Measurements from ENCODE around the gene SIGMAR1. TPM values are rescaled to one million over a fixed set of nuclear protein-coding genes. Genes with fewer than 3 reads are reported as not detected.

Gene SIGMAR1
- total RNA-seq, 6 donors from 2014 or later: 26.7 to 52.9 (median 43.0) TPM

DNA sequence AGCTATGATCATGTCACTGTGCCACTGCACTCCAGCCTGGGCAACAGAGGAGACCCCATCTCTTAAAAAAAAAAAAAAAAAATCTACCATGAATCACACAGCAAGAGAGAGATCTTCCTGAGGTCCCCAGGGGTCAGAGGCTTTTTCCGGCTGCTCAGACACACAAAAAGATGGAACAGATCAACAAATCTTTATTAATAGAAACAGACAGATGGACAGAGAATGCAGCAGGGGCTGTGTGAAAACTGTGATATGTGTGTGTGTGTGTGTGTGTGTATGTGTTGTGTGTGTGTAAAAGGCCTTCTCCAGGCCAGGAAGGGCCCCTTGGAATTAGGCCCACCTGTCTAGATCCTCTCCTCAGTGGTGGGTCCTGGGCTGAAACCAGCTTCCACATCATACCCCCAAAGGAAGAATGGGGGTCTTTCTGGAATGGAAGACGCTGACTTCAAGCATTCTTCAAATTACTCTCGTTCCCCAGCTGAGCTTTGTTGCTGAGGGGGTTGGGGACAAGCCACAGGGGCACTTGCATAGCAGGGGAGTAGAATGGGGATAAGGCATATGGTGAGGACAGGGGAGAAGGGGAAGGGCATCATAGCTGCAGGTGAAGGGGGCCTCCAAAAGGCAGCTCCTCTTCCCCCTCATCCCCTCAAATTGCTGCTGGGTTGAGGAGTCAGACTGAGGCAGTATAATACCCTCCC, 2.9 kb downstream of the SIGMAR1 start:
- Histone ChIP-seq H3K36me3 (peaks cover 0 to 8% (median 4%) of the 10 kb centered on the region in 4 donors), H3K4me1 (peaks cover 21 to 23% (median 22%) of the 10 kb centered on the region in 4 donors), H3K4me3 (no peak overlapping the region), H3K27me3 (peaks cover 0 to 7% (median 3%) of the 10 kb centered on the region in 4 donors), H3K27ac (no peak overlapping the region), H3K9me3 (no peaks in the 10 kb centered on the region)
- ATAC-seq (ENCODE audit: low FRiP score in 2 of 2) (no peak), DNase-seq (no peak)
- TF ChIP-seq POLR2AphosphoS5 (IDR thresholded peaks at IDR 0.05) (no peak), EP300 (IDR thresholded peaks at IDR 0.05) (no peak), POLR2A (IDR thresholded peaks at IDR 0.05) (no peak)
- TF ChIP-seq, protein P1, sequence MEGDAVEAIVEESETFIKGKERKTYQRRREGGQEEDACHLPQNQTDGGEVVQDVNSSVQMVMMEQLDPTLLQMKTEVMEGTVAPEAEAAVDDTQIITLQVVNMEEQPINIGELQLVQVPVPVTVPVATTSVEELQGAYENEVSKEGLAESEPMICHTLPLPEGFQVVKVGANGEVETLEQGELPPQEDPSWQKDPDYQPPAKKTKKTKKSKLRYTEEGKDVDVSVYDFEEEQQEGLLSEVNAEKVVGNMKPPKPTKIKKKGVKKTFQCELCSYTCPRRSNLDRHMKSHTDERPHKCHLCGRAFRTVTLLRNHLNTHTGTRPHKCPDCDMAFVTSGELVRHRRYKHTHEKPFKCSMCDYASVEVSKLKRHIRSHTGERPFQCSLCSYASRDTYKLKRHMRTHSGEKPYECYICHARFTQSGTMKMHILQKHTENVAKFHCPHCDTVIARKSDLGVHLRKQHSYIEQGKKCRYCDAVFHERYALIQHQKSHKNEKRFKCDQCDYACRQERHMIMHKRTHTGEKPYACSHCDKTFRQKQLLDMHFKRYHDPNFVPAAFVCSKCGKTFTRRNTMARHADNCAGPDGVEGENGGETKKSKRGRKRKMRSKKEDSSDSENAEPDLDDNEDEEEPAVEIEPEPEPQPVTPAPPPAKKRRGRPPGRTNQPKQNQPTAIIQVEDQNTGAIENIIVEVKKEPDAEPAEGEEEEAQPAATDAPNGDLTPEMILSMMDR (IDR thresholded peaks at IDR 0.05): no peak
- 86 to 89% methylated on average over 3 of the region's 3 CpGs for WGBS, 2 donors

DNA sequence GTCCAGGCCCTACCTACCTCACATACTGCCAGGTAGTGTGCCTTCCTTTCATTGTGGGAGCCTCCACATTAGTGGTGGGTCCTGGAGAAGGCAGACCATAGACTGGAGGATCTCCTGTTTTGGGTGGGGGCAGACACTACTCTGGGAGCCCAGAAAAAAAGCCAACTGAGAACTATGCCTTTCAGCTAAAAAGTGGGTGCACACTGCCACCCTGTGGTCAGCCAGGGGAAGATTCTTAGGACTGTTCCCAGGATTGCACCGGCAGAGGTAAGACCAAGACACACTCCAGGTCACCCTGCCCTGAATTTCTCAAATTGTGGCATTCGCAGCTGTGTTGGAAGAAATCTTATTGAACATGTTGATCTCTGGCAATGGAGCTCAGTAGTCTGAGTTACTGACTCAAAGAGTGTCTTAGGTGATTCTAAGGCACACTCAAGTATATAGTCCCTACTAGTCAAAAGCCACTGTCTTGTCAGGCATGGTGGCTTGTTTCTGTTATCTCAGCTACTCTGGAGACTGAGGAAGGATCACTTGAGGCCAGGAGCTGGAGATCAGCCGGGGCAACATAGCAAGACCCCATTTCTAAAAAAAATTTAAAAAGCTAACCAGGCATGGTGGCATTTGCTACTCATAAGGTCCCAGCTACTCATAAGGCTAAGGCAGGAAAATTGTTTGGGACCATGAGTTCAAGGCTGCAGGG, 3.6 kb downstream of the SIGMAR1 start:
- TF ChIP-seq POLR2AphosphoS5 (IDR thresholded peaks at IDR 0.05): no peak
- TF ChIP-seq, protein P1 (IDR thresholded peaks at IDR 0.05): peak; percentile 73 to 84 (median 76)
- no peak overlapping the region for H3K27ac ChIP-seq
- H3K9me3 ChIP-seq: no peaks in the 10 kb centered on the region
- H3K4me3 ChIP-seq: no peak overlapping the region
- H3K36me3 ChIP-seq: peaks cover 0 to 8% (median 4%) of the 10 kb centered on the region in 4 donors
- peaks cover 0 to 13% (median 6%) of the 10 kb centered on the region in 4 donors for H3K27me3 ChIP-seq
- DNase-seq (peak in 1 of 2 donors; percentile 71), ATAC-seq (ENCODE audit: low FRiP score in 2 of 2) (peak; percentile 58 to 66)
- H3K4me1 ChIP-seq: peaks cover 24 to 30% (median 26%) of the 10 kb centered on the region in 4 donors
- WGBS, 2 donors: 18 to 40% methylated on average over 2 to 3 of the region's 3 CpGs

GRCh38 chr9:34633166-34633565, 4.4 kb downstream of the SIGMAR1 start:
- H3K4me3 ChIP-seq: no peak overlapping the region
- WGBS, 2 donors: 68% methylated on average over 5 of the region's 5 CpGs
- ATAC-seq (ENCODE audit: low FRiP score in 2 of 2) (no peak), DNase-seq (no peak)
- H3K27me3 ChIP-seq: peaks cover 0 to 21% (median 8%) of the 10 kb centered on the region in 4 donors
- H3K4me1 ChIP-seq: peaks cover 27 to 32% (median 28%) of the 10 kb centered on the region in 4 donors
- peaks cover 0 to 8% (median 4%) of the 10 kb centered on the region in 4 donors for H3K36me3 ChIP-seq
- H3K9me3 ChIP-seq: no peaks in the 10 kb centered on the region
- TF ChIP-seq, protein P1 (IDR thresholded peaks at IDR 0.05): no peak
- TF ChIP-seq POLR2A (IDR thresholded peaks at IDR 0.05) (no peak), EP300 (IDR thresholded peaks at IDR 0.05) (no peak), POLR2AphosphoS5 (IDR thresholded peaks at IDR 0.05) (no peak)
- H3K27ac ChIP-seq: no peak overlapping the region

DNA sequence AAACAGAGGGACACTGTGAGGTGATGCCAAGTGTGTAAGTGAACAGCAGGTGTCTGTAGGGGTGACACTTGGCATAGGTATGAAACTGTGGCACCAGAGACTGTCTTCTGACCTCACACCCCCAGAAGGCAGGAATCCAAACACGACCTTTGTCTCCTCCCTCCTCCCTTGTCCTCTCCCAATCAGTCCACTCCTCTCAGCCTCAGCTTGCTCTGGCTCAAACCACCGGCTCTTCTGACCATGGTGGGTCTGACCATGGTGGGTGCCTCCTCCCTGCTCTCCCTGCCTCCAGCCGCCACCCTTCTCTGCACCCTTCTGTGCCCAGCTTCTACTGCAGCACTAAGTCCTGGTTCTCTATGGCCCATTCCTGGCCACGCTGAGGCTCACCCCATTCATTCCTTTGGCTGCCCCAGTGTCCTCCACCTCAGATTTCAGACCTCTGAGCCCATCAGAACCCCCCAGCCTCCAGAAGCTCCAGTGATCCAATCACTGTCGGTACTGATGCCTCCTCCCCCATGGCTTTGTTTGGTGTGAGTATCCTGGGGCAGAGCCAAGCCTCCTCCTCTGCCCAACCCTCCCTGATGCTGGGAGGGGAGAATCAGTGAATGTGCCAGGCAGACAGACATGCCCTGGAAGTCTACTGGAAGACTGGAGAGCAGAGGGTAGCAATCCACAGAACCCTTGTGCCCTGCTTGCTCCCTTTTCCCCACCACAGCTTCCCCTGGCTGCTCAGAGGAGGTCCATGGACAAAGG, 7.0 kb downstream of the SIGMAR1 start:
- Histone ChIP-seq H3K9me3 (no peaks in the 10 kb centered on the region), H3K36me3 (peaks cover 0 to 5% (median 3%) of the 10 kb centered on the region in 4 donors), H3K27me3 (peaks cover 0 to 43% (median 14%) of the 10 kb centered on the region in 4 donors), H3K4me3 (no peak overlapping the region), H3K4me1 (peaks cover 10 to 15% (median 13%) of the 10 kb centered on the region in 4 donors), H3K27ac (no peak overlapping the region)
- ATAC-seq (ENCODE audit: low FRiP score in 2 of 2) (no peak), DNase-seq (no peak)
- WGBS, 2 donors: 33 to 44% methylated on average over 5 of the region's 5 CpGs
- no peak for TF ChIP-seq EP300 (IDR thresholded peaks at IDR 0.05)
- TF ChIP-seq POLR2AphosphoS5 (IDR thresholded peaks at IDR 0.05): no peak
- TF ChIP-seq, protein P1 (IDR thresholded peaks at IDR 0.05): no peak
- no peak for TF ChIP-seq POLR2A (IDR thresholded peaks at IDR 0.05)

Measured in upper lobe of left lung (tissue), 6 donors.